Measurements from ENCODE around the gene ZNF627.
A peak's percentile ranks its signal among the peaks of the same experiment; 100 is the strongest.

The ZNF627 gene

GRCh38 chr19:11597202-11598102 lies at the start of gene ZNF627:
ZNF627 (plus strand) TSS chr19:11597483; CDS start chr19:11597628, 145 bp downstream.
- H3K4me3 ChIP-seq (ENCODE audit: low read depth, low read length), result peak within 1 kb of the TSS; percentile 98
- DNase-seq (ENCODE audit: low read depth), result peak; percentile 99
- no peak for TF ChIP-seq CTCF (conservative IDR thresholded peaks at IDR 0.05; ENCODE audit: low read depth, low read length)

GRCh38 chr19:11547929-11548700 lies 49.2 kb upstream of the ZNF627 start:
- no peak for DNase-seq (ENCODE audit: low read depth)
- no peak for TF ChIP-seq CTCF (conservative IDR thresholded peaks at IDR 0.05; ENCODE audit: low read depth, low read length)
- H3K4me3 ChIP-seq (ENCODE audit: low read depth, low read length), result no peak overlapping the region

GRCh38 chr19:11549386-11549953 lies 47.8 kb upstream of the ZNF627 start:
- TF ChIP-seq CTCF (conservative IDR thresholded peaks at IDR 0.05; ENCODE audit: low read depth, low read length), result no peak
- no peak for DNase-seq (ENCODE audit: low read depth)
- no peak overlapping the region for H3K4me3 ChIP-seq (ENCODE audit: low read depth, low read length)

GRCh38 chr19:11550265-11550664 lies 47.0 kb upstream of the ZNF627 start:
- H3K4me3 ChIP-seq (ENCODE audit: low read depth, low read length), result no peak overlapping the region
- no peak for DNase-seq (ENCODE audit: low read depth)
- no peak for TF ChIP-seq CTCF (conservative IDR thresholded peaks at IDR 0.05; ENCODE audit: low read depth, low read length)

GRCh38 chr19:11551603-11552235 lies 45.6 kb upstream of the ZNF627 start:
- H3K4me3 ChIP-seq (ENCODE audit: low read depth, low read length), result no peak overlapping the region
- no peak for DNase-seq (ENCODE audit: low read depth)
- TF ChIP-seq CTCF (conservative IDR thresholded peaks at IDR 0.05; ENCODE audit: low read depth, low read length), result peak; percentile 70

- no peak for DNase-seq (ENCODE audit: low read depth)
- TF ChIP-seq CTCF (conservative IDR thresholded peaks at IDR 0.05; ENCODE audit: low read depth, low read length), result no peak
These were observed 44.5 kb upstream of the ZNF627 start for GRCh38 chr19:11552666-11553372.

More at GRCh38 chr19:11552666-11553372, 44.5 kb upstream of the ZNF627 start:
- H3K4me3 ChIP-seq (ENCODE audit: low read depth, low read length), result no peak overlapping the region

Measured in choroid plexus epithelial cell (primary cell).